HUES6 (cell line): Measurements from ENCODE around the gene CEP57L1.
"Not testable (repeated sequence)": the region's sequence is repeated elsewhere in the genome, so short reads cannot be mapped to it uniquely, and the experiment has no call there.

Experiments
- H3K27ac ChIP-seq: 2 replicates; pipeline ENCODE4 v1.7.0; 2013; ENCODE audit warnings: low read depth, mild to moderate bottlenecking, low read length, inconsistent platforms
- H3K27me3 ChIP-seq: 2 replicates; pipeline ENCODE4 v1.6.1; 2013; ENCODE audit warnings: low read length; ENCODE audit not compliant: control insufficient read depth, insufficient read depth
- H3K36me3 ChIP-seq: 2 replicates; pipeline ENCODE4 v1.6.1; 2013; ENCODE audit warnings: low read length; ENCODE audit not compliant: control insufficient read depth, insufficient read depth
- H3K4me1 ChIP-seq: 2 replicates; pipeline ENCODE4 v1.6.1; 2013; ENCODE audit warnings: low read length; ENCODE audit not compliant: control insufficient read depth, insufficient read depth
- H3K4me3 ChIP-seq: 2 replicates; pipeline ENCODE4 v1.5.1; 2013; ENCODE audit warnings: low read depth, low read length
- H3K9ac ChIP-seq: one replicate; pipeline ENCODE4 v1.6.1; 2013; ENCODE audit warnings: mild to moderate bottlenecking, low read length
- H3K9me3 ChIP-seq: 2 replicates; pipeline ENCODE4 v1.6.1; 2013; ENCODE audit warnings: low read depth, low read length; ENCODE audit not compliant: control insufficient read depth, insufficient read depth

CEP57L1 gene

DNA sequence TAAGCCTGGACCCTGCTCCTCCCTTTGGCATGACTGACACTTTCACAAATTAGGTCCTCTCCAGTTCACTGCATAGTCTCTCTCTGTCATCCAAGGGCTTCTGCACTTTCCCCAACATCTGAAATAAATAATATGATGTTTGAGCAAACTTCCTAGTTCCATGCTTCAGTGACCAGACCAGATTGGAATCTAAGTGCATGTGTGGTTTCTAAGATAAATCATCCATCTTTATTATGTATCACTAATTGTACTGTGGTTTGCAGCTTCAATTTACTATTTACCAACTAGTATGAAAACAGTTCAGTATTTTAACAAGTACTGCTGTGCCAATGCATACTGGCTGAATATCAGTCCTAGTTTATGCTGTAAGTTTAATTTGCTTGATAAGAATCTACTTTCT lies 19.4 kb upstream of the CEP57L1 start:
- Histone ChIP-seq H3K4me1 (no peaks in the 10 kb centered on the region), H3K27me3 (no peaks in the 10 kb centered on the region), H3K9me3 (no peaks in the 10 kb centered on the region), H3K4me3 (no peak overlapping the region), H3K27ac (no peak overlapping the region), H3K9ac (no peak overlapping the region), H3K36me3 (no peaks in the 10 kb centered on the region)

GRCh38 chr6:109076377-109076776 lies 18.9 kb upstream of the CEP57L1 start:
- H3K4me3 ChIP-seq: no peak overlapping the region
- H3K9ac ChIP-seq: no peak overlapping the region
- no peak overlapping the region for H3K27ac ChIP-seq
- no peaks in the 10 kb centered on the region for H3K9me3 ChIP-seq
- no peaks in the 10 kb centered on the region for H3K27me3 ChIP-seq
- H3K36me3 ChIP-seq: no peaks in the 10 kb centered on the region
- H3K4me1 ChIP-seq: no peaks in the 10 kb centered on the region

DNA sequence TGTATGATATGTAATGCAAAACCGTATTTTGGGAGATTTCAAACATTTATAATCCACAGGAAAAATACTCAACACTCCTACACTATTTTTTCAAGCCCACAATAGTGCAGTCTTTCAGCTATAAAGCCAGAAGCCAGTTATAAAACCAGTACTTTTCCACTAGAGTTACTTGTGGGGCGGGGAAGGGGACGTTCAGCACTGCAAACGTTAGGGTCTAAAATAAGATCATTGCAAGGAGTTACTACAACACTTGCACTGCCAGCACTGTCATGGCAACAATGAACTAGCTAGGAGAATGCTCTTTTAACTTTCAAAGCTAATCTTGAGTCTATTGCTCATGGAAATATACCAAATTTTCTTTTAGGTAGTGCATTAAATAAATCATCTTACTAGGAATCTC lies 15.3 kb upstream of the CEP57L1 start:
- no peak overlapping the region for H3K9ac ChIP-seq

DNA sequence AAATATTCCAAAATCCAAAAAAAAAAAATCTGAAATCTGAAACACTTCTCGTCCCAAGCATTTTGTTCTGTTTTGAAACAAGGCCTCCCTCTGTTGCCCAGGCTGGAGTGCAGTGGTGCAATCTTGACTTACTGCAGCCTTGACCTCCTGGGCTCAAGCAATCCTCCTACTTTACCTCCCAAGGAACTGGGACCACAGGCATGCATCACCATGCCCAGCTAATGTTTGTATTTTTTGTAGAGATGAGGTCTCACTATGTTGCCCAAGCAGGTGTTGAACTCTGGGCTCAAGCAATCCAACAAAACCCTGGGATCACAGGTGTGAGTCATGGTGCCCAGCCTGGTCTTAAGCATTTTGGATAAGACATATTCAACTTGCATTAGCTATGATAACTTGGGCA lies 14.3 kb upstream of the CEP57L1 start:
- no peak overlapping the region for H3K4me3 ChIP-seq
- no peak overlapping the region for H3K27ac ChIP-seq
- no peaks in the 10 kb centered on the region for H3K9me3 ChIP-seq
- H3K9ac ChIP-seq: no peak overlapping the region
- H3K36me3 ChIP-seq: no peaks in the 10 kb centered on the region
- H3K27me3 ChIP-seq: no peaks in the 10 kb centered on the region
- no peaks in the 10 kb centered on the region; the same call in 1 of the 2 replicates for H3K4me1 ChIP-seq

More for the DNA sequence above, 15.3 kb upstream of the CEP57L1 start:
- no peak overlapping the region for H3K27ac ChIP-seq
- H3K4me1 ChIP-seq: no peaks in the 10 kb centered on the region; the same call in 1 of the 2 replicates
- no peak overlapping the region for H3K4me3 ChIP-seq
- no peaks in the 10 kb centered on the region for H3K27me3 ChIP-seq
- H3K36me3 ChIP-seq: no peaks in the 10 kb centered on the region
- no peaks in the 10 kb centered on the region for H3K9me3 ChIP-seq

DNA sequence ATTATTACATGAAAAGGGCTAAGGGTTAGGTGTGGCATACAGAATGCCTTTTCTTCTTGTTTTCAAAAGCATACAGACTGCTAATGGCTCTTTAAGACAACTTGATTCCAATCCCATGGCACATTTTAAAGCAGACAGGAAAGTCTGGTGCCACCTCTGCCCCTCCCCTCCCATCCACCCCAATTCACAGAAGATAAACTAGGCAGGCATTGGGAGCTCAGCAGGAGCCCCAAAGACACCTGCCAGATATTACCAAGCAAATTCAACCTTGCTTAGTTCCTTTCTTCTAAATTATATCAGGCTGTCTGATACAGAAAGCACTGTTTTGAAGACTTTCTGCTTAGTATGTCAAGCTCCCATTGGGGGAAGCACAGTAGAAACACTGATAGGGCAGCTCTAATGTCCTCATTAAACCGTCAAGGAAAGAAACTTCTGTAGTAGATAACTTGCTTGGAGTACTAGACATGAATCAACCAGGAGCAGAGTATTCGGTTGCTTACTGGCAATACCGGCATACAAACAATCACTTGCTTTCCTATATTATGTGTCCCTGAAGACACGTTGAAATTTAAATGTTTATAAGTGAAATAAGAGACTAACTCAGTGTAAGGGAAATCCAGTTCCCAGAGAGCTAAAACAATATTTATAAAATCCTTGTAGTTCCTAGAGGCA lies 13.7 kb upstream of the CEP57L1 start:
- Histone ChIP-seq H3K9me3 (no peaks in the 10 kb centered on the region), H3K9ac (no peak overlapping the region), H3K4me3 (no peak overlapping the region), H3K36me3 (no peaks in the 10 kb centered on the region), H3K4me1 (no peaks in the 10 kb centered on the region; the same call in 1 of the 2 replicates), H3K27ac (no peak overlapping the region), H3K27me3 (no peaks in the 10 kb centered on the region)

- Histone ChIP-seq H3K9ac (no peak overlapping the region), H3K4me1 (no peaks in the 10 kb centered on the region; the same call in 1 of the 2 replicates), H3K27ac (no peak overlapping the region), H3K9me3 (no peaks in the 10 kb centered on the region), H3K36me3 (no peaks in the 10 kb centered on the region), H3K4me3 (no peak overlapping the region), H3K27me3 (no peaks in the 10 kb centered on the region)
Observed at GRCh38 chr6:109082188-109082577, 13.1 kb upstream of the CEP57L1 start.

DNA sequence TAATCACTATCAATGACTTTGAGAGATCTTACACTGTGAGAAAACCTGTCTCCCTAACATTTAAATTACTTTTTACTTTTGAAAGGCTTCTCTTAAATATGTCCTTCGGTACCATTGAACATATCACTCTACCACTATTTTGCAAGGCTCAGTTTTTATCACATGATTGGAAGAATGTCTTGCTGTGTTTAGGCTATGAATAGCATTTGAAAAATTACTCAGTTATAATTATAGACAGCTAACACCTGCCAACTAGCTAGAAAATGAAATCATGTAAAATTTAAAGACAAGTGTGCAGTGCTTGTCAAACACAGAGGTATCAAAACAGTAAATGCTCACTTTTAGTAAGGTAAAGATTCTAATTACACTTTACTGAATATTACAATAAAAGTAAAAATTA lies 11.7 kb upstream of the CEP57L1 start:
- Histone ChIP-seq H3K4me3 (no peak overlapping the region), H3K27ac (no peak overlapping the region), H3K9me3 (no peaks in the 10 kb centered on the region), H3K36me3 (no peaks in the 10 kb centered on the region), H3K4me1 (no peaks in the 10 kb centered on the region; the same call in 1 of the 2 replicates), H3K9ac (no peak overlapping the region), H3K27me3 (no peaks in the 10 kb centered on the region)

- H3K36me3 ChIP-seq, H3K9me3 ChIP-seq, H3K9ac ChIP-seq, H3K4me1 ChIP-seq, H3K4me3 ChIP-seq, H3K27ac ChIP-seq, H3K27me3 ChIP-seq: not testable (repeated sequence)
Observed at GRCh38 chr6:109084146-109084545, 11.2 kb upstream of the CEP57L1 start.

- Histone ChIP-seq H3K27me3 (no peaks in the 10 kb centered on the region), H3K4me1 (peaks cover 6% of the 10 kb centered on the region), H3K4me3 (no peak overlapping the region), H3K27ac (no peak overlapping the region), H3K9ac (no peak overlapping the region), H3K36me3 (no peaks in the 10 kb centered on the region), H3K9me3 (no peaks in the 10 kb centered on the region)
Observed at GRCh38 chr6:109087661-109088264, 7.5 kb upstream of the CEP57L1 start.

- Histone ChIP-seq H3K9ac (no peak overlapping the region), H3K27me3 (no peaks in the 10 kb centered on the region), H3K4me1 (peaks cover 6% of the 10 kb centered on the region), H3K4me3 (no peak overlapping the region), H3K36me3 (no peaks in the 10 kb centered on the region), H3K9me3 (no peaks in the 10 kb centered on the region), H3K27ac (no peak overlapping the region)
Observed at GRCh38 chr6:109088995-109089394, 6.3 kb upstream of the CEP57L1 start.

GRCh38 chr6:109091314-109092024 lies 3.8 kb upstream of the CEP57L1 start:
- Histone ChIP-seq H3K9ac (no peak overlapping the region), H3K36me3 (no peaks in the 10 kb centered on the region), H3K4me1 (peaks cover 6% of the 10 kb centered on the region), H3K27me3 (no peaks in the 10 kb centered on the region), H3K9me3 (no peaks in the 10 kb centered on the region), H3K27ac (no peak overlapping the region), H3K4me3 (no peak overlapping the region)
